Hematopoietic multipotent progenitor cell treated with erythropoietin and hydrocortisone succinate and interleukin-3 and kit ligand, for 15 days (in vitro differentiated cells): Measurements from ENCODE around the gene USP33.
"Not testable (repeated sequence)": the region's sequence is repeated elsewhere in the genome, so short reads cannot be mapped to it uniquely, and the experiment has no call there.

ENCODE experiments used
- DNase-seq: peaks from one replicate; pipeline ENCODE4 v3.0.0-alpha.2; 2015; ENCODE audit warnings: low spot score

The USP33 gene

GRCh38 chr1:77759071-77760028 is at the start of gene USP33:
USP33 (minus strand) TSS chr1:77759852; CDS start chr1:77741697, 18,155 bp downstream.
- peak; percentile 88 for DNase-seq

- no peak for DNase-seq
These were observed 43.7 kb upstream of the USP33 start for GRCh38 chr1:77803371-77803770.

DNA sequence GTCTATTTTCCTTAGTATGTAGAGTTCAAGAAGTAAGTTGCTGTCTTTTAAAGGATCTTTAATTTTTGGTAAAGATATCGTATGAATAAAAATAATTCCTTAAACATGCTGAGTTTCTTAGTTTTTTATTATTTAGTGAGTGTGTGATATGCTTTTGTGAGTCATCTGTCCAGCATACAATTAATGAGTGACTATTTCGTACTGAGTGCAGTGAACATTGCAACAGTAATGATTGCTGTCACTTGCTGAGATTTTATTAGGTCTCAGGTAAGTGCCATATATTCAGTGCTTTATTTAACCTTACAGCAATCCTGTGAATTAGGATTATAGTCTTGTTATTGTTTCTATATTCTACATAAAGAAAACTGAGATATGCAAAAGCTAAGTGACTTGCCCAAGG is 42.4 kb upstream of the USP33 start:
- no peak for DNase-seq

DNA sequence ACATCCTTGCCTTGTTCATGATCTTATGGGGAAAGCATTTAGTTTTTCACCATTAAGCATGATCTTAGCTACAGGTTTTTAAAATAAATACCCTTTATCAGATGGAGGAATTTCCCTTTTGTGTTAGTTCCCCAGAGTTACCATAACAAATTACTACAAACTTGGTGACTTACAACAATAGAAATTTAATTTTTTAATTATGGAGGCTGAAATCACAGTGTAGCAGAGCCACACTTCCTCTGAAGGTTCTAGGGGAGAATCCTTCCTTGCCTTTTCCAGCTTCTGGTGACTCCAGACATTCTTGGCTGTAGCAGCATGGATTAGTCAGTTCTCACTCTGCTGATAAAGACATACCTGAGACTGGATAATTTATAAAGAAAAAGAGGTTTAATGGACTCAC is 38.3 kb upstream of the USP33 start:
- DNase-seq: no peak

- DNase-seq: no peak
These were observed 37.2 kb upstream of the USP33 start for GRCh38 chr1:77796695-77797405.

DNA sequence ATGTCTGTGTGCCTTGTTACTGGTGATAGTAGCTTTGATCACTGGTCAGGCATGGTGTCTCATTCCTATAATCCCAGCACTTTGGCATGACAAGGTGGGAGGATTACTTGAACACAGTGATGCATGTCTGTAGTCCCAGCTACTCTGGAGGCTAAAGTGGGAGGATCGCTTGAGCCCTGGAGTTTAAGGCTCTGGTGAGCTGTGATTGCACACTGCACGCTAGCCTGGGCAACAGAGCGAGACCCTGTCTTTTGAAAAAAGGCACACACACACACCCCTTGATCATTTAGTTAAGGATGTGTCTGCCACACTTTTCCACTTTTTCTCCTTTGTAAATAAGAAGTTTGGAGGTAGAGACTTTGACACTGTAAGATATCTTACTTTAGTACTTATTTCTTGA is 34.9 kb upstream of the USP33 start:
- no peak for DNase-seq

GRCh38 chr1:77786093-77786741 is 26.6 kb upstream of the USP33 start:
- not testable (repeated sequence) for DNase-seq

GRCh38 chr1:77783141-77783540 is 23.5 kb upstream of the USP33 start:
- no peak for DNase-seq

DNA sequence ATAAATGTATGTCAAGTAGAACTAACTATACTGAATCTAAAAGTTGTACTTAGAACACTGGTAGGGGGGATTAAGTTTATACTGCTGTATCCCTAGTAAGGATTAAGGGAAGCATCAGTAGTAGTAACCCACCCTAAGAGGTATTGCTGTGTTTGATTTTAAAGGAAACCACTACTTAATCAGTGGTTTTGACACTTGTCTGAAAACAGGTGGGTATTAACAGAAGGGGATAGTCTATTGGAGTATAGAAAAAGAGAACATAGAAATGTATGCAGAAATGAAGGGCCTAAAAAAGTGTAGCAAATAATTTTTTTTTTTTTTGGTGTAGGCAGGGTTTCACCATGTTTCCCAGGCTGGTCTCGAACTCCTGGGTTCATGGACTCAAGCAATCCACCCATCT is 22.0 kb upstream of the USP33 start:
- DNase-seq: no peak

DNA sequence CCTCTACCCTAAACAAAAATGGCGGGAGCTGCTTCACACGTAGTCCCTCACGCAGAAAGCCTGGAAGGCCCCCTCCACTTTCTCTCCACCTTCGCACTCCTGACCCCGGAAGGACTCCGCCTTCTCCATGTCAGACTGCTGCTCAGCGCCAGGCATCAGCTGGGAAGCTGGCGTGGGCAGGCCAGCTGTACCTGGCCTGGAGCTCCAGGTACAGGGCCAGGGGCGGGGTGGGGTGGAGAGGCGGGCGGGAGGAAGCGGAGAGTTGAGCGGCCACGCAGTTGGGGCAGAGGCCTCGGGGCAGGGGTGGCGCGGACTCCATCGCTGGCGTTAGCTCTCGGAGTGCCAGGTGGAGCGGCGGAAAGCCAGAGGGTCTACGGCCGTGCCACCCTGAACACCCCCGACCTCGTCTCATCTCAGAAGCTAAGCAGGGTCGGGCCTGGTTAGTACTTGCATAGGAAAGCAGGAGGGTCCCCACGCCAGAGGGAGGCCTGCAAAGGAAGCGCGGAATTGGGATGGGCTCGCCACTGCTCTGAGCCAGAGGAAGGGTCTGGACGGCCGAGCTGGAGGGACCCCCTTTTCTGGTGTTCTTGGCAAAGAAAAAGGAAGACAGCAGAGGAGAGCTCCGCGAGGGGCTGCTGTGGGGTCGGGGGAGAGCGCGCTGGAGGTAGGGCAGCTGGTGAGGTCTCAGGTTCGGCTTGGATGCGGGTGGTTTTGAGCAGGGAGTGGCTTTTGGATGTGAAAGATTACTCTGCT is 20.1 kb upstream of the USP33 start, which contains the start of gene MIGA1:
Gene MIGA1, plus strand, starts transcription at position 121 of the 753 bp plus-strand sequence. CDS start 3,604 bp downstream, outside the sequence.
- peak; percentile 80 for DNase-seq

- no peak for DNase-seq
These were observed 16.5 kb upstream of the USP33 start for GRCh38 chr1:77776007-77776700.

GRCh38 chr1:77768006-77768405 is 8.4 kb upstream of the USP33 start:
- no peak for DNase-seq

GRCh38 chr1:77762072-77762476 is 2.4 kb upstream of the USP33 start:
- DNase-seq: no peak

GRCh38 chr1:77757603-77758002 is 2.0 kb downstream of the USP33 start:
- no peak for DNase-seq

- no peak for DNase-seq
These were observed 2.5 kb downstream of the USP33 start for GRCh38 chr1:77757066-77757584.

GRCh38 chr1:77756052-77756754 is 3.4 kb downstream of the USP33 start:
- DNase-seq: no peak

DNA sequence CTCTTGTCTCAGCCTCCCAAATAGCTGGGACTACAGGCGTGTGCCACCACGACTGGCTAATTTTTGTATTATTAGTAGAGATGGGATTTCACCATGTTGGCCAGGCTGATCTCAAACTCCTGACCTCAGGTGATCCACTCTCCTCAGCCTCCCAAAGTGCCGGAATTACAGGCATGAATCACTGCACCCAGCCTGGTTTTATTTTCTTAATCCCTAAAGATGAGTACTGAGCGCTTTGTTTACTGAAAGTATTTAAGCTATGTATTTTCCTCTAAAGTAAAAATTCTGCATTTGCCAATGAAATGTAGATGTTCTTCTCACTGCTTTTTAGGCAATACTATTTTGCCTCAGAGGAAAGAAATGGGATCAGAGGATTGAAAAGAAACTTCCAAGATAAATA is 10.2 kb downstream of the USP33 start:
- DNase-seq: not testable (repeated sequence)

DNA sequence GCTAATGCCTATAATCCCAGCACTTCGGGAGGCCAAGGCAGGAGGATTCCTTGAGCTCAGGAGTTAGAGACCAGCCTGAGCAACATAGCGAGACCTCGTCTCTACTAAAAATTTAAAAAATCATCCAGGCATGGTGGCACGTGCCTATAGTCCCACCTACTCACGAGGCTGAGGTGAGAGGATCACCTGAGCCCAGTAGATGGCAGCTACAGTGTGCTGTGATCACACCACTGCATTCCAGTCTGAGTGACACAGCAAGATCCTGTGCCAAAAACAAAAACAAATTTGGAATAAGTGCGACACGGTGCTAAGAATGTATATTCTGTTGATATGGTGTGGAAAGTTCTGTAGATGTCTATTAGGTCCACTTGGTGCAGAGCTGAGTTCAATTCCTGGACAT is 15.1 kb downstream of the USP33 start:
- DNase-seq: peak; percentile 24

DNA sequence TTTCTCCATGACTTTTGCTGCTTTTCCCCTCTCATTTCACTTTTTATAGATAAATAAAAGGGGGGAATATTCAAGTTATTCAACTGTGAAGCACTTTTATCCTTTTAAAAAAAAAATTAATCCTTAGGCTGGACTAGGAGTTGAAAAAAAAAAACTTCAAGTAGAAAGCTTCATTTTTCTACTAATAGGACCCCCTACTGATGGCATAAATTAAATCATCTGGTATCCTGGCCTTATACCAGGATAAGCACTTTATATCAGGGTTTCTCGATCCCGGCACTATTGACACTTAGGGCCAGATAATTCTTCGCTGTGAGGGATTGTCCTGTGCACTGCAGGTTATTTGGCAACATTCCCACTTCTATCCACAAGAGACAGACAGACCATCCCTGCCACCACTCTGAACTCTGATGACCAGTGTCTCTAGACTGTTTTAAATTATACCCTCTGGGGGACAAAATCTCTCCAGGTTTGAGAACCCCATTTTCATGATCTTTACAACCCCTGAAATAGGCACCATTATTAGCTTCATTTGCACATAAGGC is 17.6 kb downstream of the USP33 start:
- DNase-seq: no peak

GRCh38 chr1:77741316-77741715 is 18.3 kb downstream of the USP33 start:
- no peak for DNase-seq
